Measurements from ENCODE around the gene IL13RA2.

DNA sequence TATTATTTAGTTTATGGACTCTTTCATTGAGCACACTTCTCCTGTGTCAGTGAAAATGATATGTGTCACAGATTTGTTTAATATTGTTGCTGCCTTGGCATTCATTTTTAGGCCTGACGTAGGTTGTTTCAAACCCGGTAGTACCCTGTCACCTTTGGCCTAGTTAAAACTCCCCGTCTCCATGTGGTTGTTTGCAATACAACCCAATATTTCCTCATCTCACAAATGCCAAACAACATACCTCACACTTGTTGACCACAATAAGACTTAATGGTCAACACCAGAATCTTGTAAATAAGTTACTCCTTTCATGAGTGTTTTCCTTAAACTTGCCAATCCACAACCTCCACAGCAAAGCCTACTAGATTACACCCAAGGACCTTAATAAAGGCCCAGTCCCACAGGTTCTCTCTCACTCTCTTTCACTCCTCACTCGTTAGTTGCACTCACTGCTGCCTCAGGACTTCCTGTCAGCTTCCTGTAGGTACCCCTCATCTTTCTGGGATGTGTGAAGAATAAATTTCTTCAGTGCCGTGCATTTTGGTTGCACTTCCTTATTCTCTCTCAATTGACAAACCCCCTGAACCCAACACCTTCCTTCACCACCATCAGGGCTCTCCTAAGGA lies 31.3 kb downstream of the IL13RA2 start:
- TF ChIP-seq ZFX (IDR thresholded peaks at IDR 0.05), result no peak
- TF ChIP-seq, protein P1, sequence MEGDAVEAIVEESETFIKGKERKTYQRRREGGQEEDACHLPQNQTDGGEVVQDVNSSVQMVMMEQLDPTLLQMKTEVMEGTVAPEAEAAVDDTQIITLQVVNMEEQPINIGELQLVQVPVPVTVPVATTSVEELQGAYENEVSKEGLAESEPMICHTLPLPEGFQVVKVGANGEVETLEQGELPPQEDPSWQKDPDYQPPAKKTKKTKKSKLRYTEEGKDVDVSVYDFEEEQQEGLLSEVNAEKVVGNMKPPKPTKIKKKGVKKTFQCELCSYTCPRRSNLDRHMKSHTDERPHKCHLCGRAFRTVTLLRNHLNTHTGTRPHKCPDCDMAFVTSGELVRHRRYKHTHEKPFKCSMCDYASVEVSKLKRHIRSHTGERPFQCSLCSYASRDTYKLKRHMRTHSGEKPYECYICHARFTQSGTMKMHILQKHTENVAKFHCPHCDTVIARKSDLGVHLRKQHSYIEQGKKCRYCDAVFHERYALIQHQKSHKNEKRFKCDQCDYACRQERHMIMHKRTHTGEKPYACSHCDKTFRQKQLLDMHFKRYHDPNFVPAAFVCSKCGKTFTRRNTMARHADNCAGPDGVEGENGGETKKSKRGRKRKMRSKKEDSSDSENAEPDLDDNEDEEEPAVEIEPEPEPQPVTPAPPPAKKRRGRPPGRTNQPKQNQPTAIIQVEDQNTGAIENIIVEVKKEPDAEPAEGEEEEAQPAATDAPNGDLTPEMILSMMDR (IDR thresholded peaks at IDR 0.05 in 2 of 3, conservative IDR thresholded peaks at IDR 0.05 in 1 of 3; ENCODE audit: borderline replicate concordance in 1 of 3, insufficient read depth in 1 of 3, low read depth in 2 of 3, low read length in 2 of 3), result no peak
- no peak for TF ChIP-seq POLR2AphosphoS5 (IDR thresholded peaks at IDR 0.05; ENCODE audit: low read depth, low read length)

Measured in HCT116 (cell line).